H1 (cell line): ENCODE results near the gene CHCHD6. TPM values are rescaled to one million over a fixed set of nuclear protein-coding genes. Genes with fewer than 3 reads are reported as not detected.

Experiments used
- CTCF ChIA-PET: fragments of 300-600 bp; sonication (Branson Sonifier 250); formaldehyde crosslinking; loops from one replicate; lab custom pipeline; 2021; ENCODE audit not compliant: partially characterized antibody; lab: Charles Lee
- POLR2A ChIA-PET: fragments of 300-600 bp; sonication (Branson Sonifier 250); formaldehyde crosslinking; loops from one replicate; lab custom pipeline; 2021; ENCODE audit warnings: inconsistent platforms; ENCODE audit not compliant: partially characterized antibody; lab: Charles Lee
- DNase-seq, 2 experiments: peaks; one replicate each; pipeline versions ENCODE4 v3.0.0 to v3.0.0-alpha.2; 2010 to 2022; ENCODE audit warnings: low spot score in 2 of 2, low read depth in 1 of 2, mixed read lengths in 1 of 2
- FAIRE-seq: peaks from 2 replicates; lab custom pipeline; 2011; peaks lifted over from hg19 to GRCh38; lab: Jason Lieb, UNC
- H2AFZ ChIP-seq: 2 replicates; pipeline ENCODE4 v1.8.1; 2012; ENCODE audit warnings: low read length, inconsistent platforms
- H2AK5ac ChIP-seq: 2 replicates; pipeline ENCODE4 v1.6.1; 2013; ENCODE audit warnings: low read depth, low read length
- H2BK120ac ChIP-seq: replicated peaks from 2 replicates; pipeline ENCODE3; 2013; ENCODE audit warnings: low read depth, low read length, inconsistent platforms
- H2BK12ac ChIP-seq: 2 replicates; pipeline ENCODE4 v1.6.1; 2013; ENCODE audit warnings: low read depth, low read length
- H2BK15ac ChIP-seq: 2 replicates; pipeline ENCODE4 v1.6.1; 2013; ENCODE audit warnings: low read length
- H2BK20ac ChIP-seq: 2 replicates; pipeline ENCODE4 v1.6.1; 2013; ENCODE audit warnings: low read length
- H2BK5ac ChIP-seq: 2 replicates; pipeline ENCODE4 v1.6.1; 2013; ENCODE audit warnings: low read depth, low read length
- H3K14ac ChIP-seq: 2 replicates; pipeline ENCODE4 v1.6.1; 2013; ENCODE audit warnings: inconsistent platforms; ENCODE audit not compliant: insufficient read length
- H3K18ac ChIP-seq: 2 replicates; pipeline ENCODE4 v1.6.1; 2013; ENCODE audit warnings: low read length; ENCODE audit errors: extremely low read depth
- H3K23ac ChIP-seq: 2 replicates; pipeline ENCODE4 v1.6.1; 2013; ENCODE audit warnings: inconsistent platforms; ENCODE audit not compliant: insufficient read length
- H3K23me2 ChIP-seq: 2 replicates; pipeline ENCODE4 v1.6.1; 2013; ENCODE audit warnings: low read depth, low read length
- H3K27ac ChIP-seq: 2 replicates; pipeline ENCODE4 v1.6.1; 2011; ENCODE audit warnings: low read depth, low read length, inconsistent platforms
- H3K27me3 ChIP-seq, 4 experiments: replicated peaks in 1 of 4; 1 replicate in 1 of 4; 2 replicates in 3 of 4; pipeline versions ENCODE4 v1.6.1 to v1.8.1; 2011 to 2013; ENCODE audit warnings: low read length in 3 of 4, mild to moderate bottlenecking in 3 of 4, inconsistent platforms in 2 of 4, mixed read lengths in 2 of 4, moderate library complexity in 1 of 4; ENCODE audit not compliant: control insufficient read depth in 3 of 4, insufficient read depth in 3 of 4; ENCODE audit errors: extremely low read depth in 1 of 4
- H3K36me3 ChIP-seq, 4 experiments: 2 replicates each; pipeline versions ENCODE4 v1.6.1 to v1.8.1; 2011 to 2013; ENCODE audit warnings: mild to moderate bottlenecking in 4 of 4, low read length in 3 of 4, moderate library complexity in 2 of 4, control low read depth in 1 of 4, inconsistent platforms in 1 of 4; ENCODE audit not compliant: insufficient read depth in 4 of 4, control insufficient read depth in 2 of 4
- H3K4ac ChIP-seq: replicated peaks from 2 replicates; pipeline ENCODE3; 2013; ENCODE audit warnings: low read length, low read depth, mixed read lengths, inconsistent platforms; ENCODE audit not compliant: insufficient read length
- H3K4me1 ChIP-seq, 4 experiments: replicated peaks in 1 of 4; 1 replicate in 1 of 4; 2 replicates in 3 of 4; pipeline versions ENCODE4 v1.6.1 to v1.8.1; 2011 to 2013; ENCODE audit warnings: low read length in 3 of 4, inconsistent platforms in 2 of 4, mixed read lengths in 1 of 4; ENCODE audit not compliant: insufficient read depth in 4 of 4, control insufficient read depth in 3 of 4
- H3K4me2 ChIP-seq, 2 experiments: 2 replicates each; pipeline versions ENCODE4 v1.6.1 to v1.8.1; 2011 to 2013; ENCODE audit warnings: low read depth in 2 of 2, low read length in 2 of 2, control low read depth in 1 of 2, inconsistent platforms in 1 of 2, mild to moderate bottlenecking in 1 of 2; ENCODE audit not compliant: insufficient read depth in 1 of 2
- H3K4me3 ChIP-seq, 4 experiments: fragments of 200-600, 300-600 bp in 1 of 4; sonication (generic), shearing (Covaris generic), sonication (Bioruptor Twin) in 1 of 4; 2 replicates each; pipeline versions ENCODE4 v1.5.1 to v1.8.1; 2011 to 2016; ENCODE audit warnings: low read length in 4 of 4, low read depth in 3 of 4, control low read depth in 2 of 4, inconsistent platforms in 2 of 4, mild to moderate bottlenecking in 2 of 4, mixed read lengths in 1 of 4, moderate library complexity in 1 of 4; ENCODE audit not compliant: insufficient read depth in 2 of 4; ENCODE audit errors: extremely low read depth in 1 of 4
- H3K56ac ChIP-seq: replicated peaks from 2 replicates; pipeline ENCODE3; 2013; ENCODE audit warnings: low read depth, mild to moderate bottlenecking, mixed read lengths, low read length, inconsistent platforms; ENCODE audit not compliant: insufficient read length
- H3K79me1 ChIP-seq: 2 replicates; pipeline ENCODE4 v1.6.1; 2013; ENCODE audit warnings: low read depth, low read length, control low read depth
- H3K79me2 ChIP-seq, 2 experiments: 2 replicates each; pipeline versions ENCODE4 v1.6.1 to v1.8.1; 2012 to 2013; ENCODE audit warnings: low read length in 2 of 2, mild to moderate bottlenecking in 2 of 2, inconsistent platforms in 1 of 2; ENCODE audit not compliant: insufficient read depth in 2 of 2, control insufficient read depth in 1 of 2
- H3K9ac ChIP-seq, 4 experiments: replicated peaks in 1 of 4; 1 replicate in 1 of 4; 2 replicates in 3 of 4; pipeline versions ENCODE4 v1.6.1 to v1.8.1; 2011 to 2013; ENCODE audit warnings: low read depth in 3 of 4, low read length in 3 of 4, control low read depth in 2 of 4, mild to moderate bottlenecking in 2 of 4, moderate library complexity in 2 of 4, inconsistent platforms in 1 of 4; ENCODE audit errors: extremely low read depth in 1 of 4
- H3K9me3 ChIP-seq, 2 experiments: 2 replicates each; pipeline versions ENCODE4 v1.6.1 to v1.8.1; 2012 to 2013; ENCODE audit warnings: mild to moderate bottlenecking in 2 of 2, moderate library complexity in 2 of 2, control low read depth in 1 of 2, inconsistent platforms in 1 of 2, low read depth in 1 of 2, low read length in 1 of 2, mixed read lengths in 1 of 2; ENCODE audit not compliant: insufficient read depth in 2 of 2
- H4K20me1 ChIP-seq, 2 experiments: replicated peaks in 1 of 2; 2 replicates each; pipeline versions ENCODE3 to v1.8.1; 2011 to 2013; ENCODE audit warnings: inconsistent platforms in 2 of 2, low read length in 2 of 2, mild to moderate bottlenecking in 1 of 2; ENCODE audit not compliant: insufficient read depth in 2 of 2, control insufficient read depth in 1 of 2
- H4K5ac ChIP-seq: 2 replicates; pipeline ENCODE4 v1.6.1; 2013; ENCODE audit warnings: low read length, low read depth, mixed read lengths, inconsistent platforms; ENCODE audit not compliant: insufficient read length
- H4K8ac ChIP-seq: 2 replicates; pipeline ENCODE4 v1.8.0; 2013; ENCODE audit warnings: mild to moderate bottlenecking, moderate library complexity, low read length, inconsistent platforms; ENCODE audit not compliant: insufficient read depth; ENCODE audit errors: extremely low read depth
- H4K91ac ChIP-seq: replicated peaks from 2 replicates; pipeline ENCODE3; 2013; ENCODE audit warnings: low read length, mixed read lengths, inconsistent platforms; ENCODE audit not compliant: insufficient read length
- BRCA1 ChIP-seq: IDR thresholded peaks from 2 replicates; pipeline ENCODE4 v1.6.1; 2012; ENCODE audit warnings: low read depth, low read length, improper control_type of control experiment
- CREB1 ChIP-seq: IDR thresholded peaks from 2 replicates; pipeline ENCODE4 v1.6.1; 2012; ENCODE audit warnings: inconsistent platforms
- EZH2 ChIP-seq: fragments of 200-600 bp; sonication (generic); IDR thresholded peaks from 2 replicates; pipeline ENCODE4 v1.7.1; 2012; ENCODE audit warnings: low read depth, mild to moderate bottlenecking, moderate library complexity, low read length, inconsistent platforms; ENCODE audit not compliant: severe bottlenecking
- FOSL1 ChIP-seq: IDR thresholded peaks from 2 replicates; pipeline ENCODE4 v1.6.1; 2011; ENCODE audit warnings: mild to moderate bottlenecking, low read depth, low read length, moderate library complexity; ENCODE audit not compliant: insufficient read depth
- HDAC6 ChIP-seq: IDR thresholded peaks from one replicate; pipeline ENCODE4 v1.7.1; 2012; ENCODE audit warnings: low read depth, mild to moderate bottlenecking, inconsistent platforms, low read length, moderate library complexity
- KDM1A ChIP-seq: fragments of 200-600, 300-600 bp; sonication (generic); IDR thresholded peaks from 2 replicates; pipeline ENCODE4 v1.7.1; 2016; ENCODE audit warnings: mild to moderate bottlenecking, low read length, borderline replicate concordance
- NRF1 ChIP-seq: IDR thresholded peaks from 2 replicates; pipeline ENCODE4 v1.6.1; 2011; ENCODE audit warnings: mild to moderate bottlenecking, low read depth, low read length, improper control_type of control experiment
- WGBS, 2 experiments: shearing (Covaris generic) in 1 of 2; methylation state at CpG; one replicate each; pipeline versions ENCODE4 v1.1.6 to v1.1.7; 2013 to 2015; ENCODE audit warnings: low lambda C conversion rate in 2 of 2, mixed read lengths in 2 of 2, inconsistent platforms in 1 of 2, low coverage in 1 of 2, missing lambda C conversion rate in 1 of 2; ENCODE audit not compliant: insufficient replicate concordance in 2 of 2, insufficient coverage in 1 of 2, insufficient read length in 1 of 2; ENCODE audit errors: extremely low coverage in 1 of 2, missing lambda C conversion rate in 1 of 2; 5-methylcytosine and 5-hydroxymethylcytosine counted together
- polyA plus RNA-seq, 7 experiments: library from polyadenylated mRNA; depleted of rRNA in 3 of 7; stranded (reverse) in 5 of 7; unstranded in 2 of 7; fragments of >200 nt in 5 of 7; fragments of 200-250 nt in 2 of 7; gene quantifications; 1 replicate in 5 of 7; 2 replicates in 1 of 7; 4 replicates in 1 of 7; pipeline versions ENCODE4 v1.2.1 to v1.2.3, GENCODE V29; 2011 to 2013; ENCODE audit warnings: missing spikeins in 2 of 7, mixed read lengths in 2 of 7
- total RNA-seq: library from RNA; stranded (reverse); fragmentation: NEBNext Ultra II Directional; extraction: Animal tissue kit (Norgen Biotek cat#: 25700); gene quantifications from 2 replicates; pipeline ENCODE4 v1.2.1, GENCODE V29; 2021
- TF ChIP-seq, protein P1 (sequence below): IDR thresholded peaks from 2 replicates; pipeline ENCODE4 v1.6.1; 2012; ENCODE audit warnings: inconsistent platforms

CHCHD6 gene
- total and polyA plus RNA-seq, 2 of the 8 experiments (the other 6 are each of a cell fraction or from before 2014, with no cell fraction given): 32.4 to 37.6 TPM

DNA sequence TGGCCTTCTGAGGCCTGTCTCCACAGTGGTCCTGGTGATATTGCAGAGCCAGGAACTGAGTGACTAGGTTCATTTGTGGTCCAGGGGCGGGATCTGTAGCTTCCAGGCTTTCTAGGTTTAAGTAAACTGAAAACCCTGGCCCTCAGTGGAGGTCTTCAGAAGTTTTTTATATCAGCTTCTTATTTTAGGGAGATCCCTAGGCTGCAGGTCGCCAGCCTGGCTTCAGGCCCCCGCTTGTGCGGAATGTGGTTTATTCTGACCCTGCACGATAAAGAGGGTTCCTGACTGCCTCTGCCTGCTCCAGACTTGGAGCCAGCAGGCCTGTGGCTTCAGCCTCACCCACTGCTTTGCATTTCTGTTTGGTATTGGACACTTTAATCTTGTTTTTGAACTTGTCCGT is 145.0 kb downstream of the CHCHD6 start:
- 93% methylated on average over 6 of the region's 6 CpGs; no CpG with 5 or more reads in 1 of the 2 experiments for WGBS, 2 experiments
- Histone ChIP-seq H3K9ac (no peak overlapping the region), H4K8ac (no peak overlapping the region), H3K56ac (no peak overlapping the region), H3K36me3 (no peaks in the 10 kb centered on the region), H3K79me1 (no peaks in the 10 kb centered on the region), H2BK120ac (peak overlapping the region; percentile 21), H2BK15ac (no peak overlapping the region), H3K4me1 (peaks cover 26 to 33% (median 28%) of the 10 kb centered on the region in 4 experiments), H3K27ac (no peak overlapping the region), H3K9me3 (no peaks in the 10 kb centered on the region), H3K23me2 (no peaks in the 10 kb centered on the region), H2BK5ac (no peak overlapping the region), H4K5ac (no peak overlapping the region), H2BK12ac (peak overlapping the region; percentile 33; the same call in 1 of the 2 replicates), H3K27me3 (no peaks in the 10 kb centered on the region), H3K79me2 (no peaks in the 10 kb centered on the region), H3K18ac (no peak overlapping the region), H2AFZ (no peak overlapping the region), H2BK20ac (no peak overlapping the region), H3K4me3 (no peak overlapping the region), H3K4ac (peak overlapping the region; percentile 54), H3K4me2 (no peak overlapping the region), H3K14ac (no peak overlapping the region), H4K20me1 (peaks cover 0 to 2% of the 10 kb centered on the region in 2 experiments), H4K91ac (no peak overlapping the region), H3K23ac (no peak overlapping the region), H2AK5ac (peak overlapping the region; percentile 57; the same call in 1 of the 2 replicates)
- no peak for TF ChIP-seq BRCA1
- TF ChIP-seq FOSL1: no peak
- no peak for TF ChIP-seq HDAC6
- TF ChIP-seq NRF1: no peak
- TF ChIP-seq KDM1A: no peak
- TF ChIP-seq EZH2: no peak
- TF ChIP-seq, protein P1, sequence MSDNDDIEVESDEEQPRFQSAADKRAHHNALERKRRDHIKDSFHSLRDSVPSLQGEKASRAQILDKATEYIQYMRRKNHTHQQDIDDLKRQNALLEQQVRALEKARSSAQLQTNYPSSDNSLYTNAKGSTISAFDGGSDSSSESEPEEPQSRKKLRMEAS: no peak
- TF ChIP-seq CREB1: no peak
- FAIRE-seq (no peak), DNase-seq (peak in 1 of 2 experiments; percentile 32)
- ChIA-PET CTCF (interaction anchor here (0.8 to 8.2 kb wide), 4 partner anchors 13 to 97 kb away, joined by 3 to 53 read pairs (median 10); no protein-coding TSS in a partner anchor), POLR2A (interaction anchor here (4.3 kb wide), 1 partner anchor 13 kb away, joined by 17 read pairs; no protein-coding TSS in a partner anchor)
